ENCODE measurements around the gene RCAN1. TPM values are rescaled to one million over a fixed set of nuclear protein-coding genes. Genes with fewer than 3 reads are reported as not detected.

The RCAN1 gene
- total RNA-seq, 4 donors from 2014 or later: 20.5 to 50.3 (median 26.2) TPM

GRCh38 chr21:34520281-34520680 is 94.6 kb downstream of the RCAN1 start:
- peaks cover 0 to 40% (median 0%) of the 10 kb centered on the region in 4 donors for H3K4me1 ChIP-seq
- no peak overlapping the region for H3K4me3 ChIP-seq
- TF ChIP-seq POLR2A (IDR thresholded peaks at IDR 0.05): no peak
- TF ChIP-seq CTCF (IDR thresholded peaks at IDR 0.05): no peak
- H3K27ac ChIP-seq: peak overlapping the region in 2 of 4 donors; percentile 13 to 38
- no peaks in the 10 kb centered on the region for H3K27me3 ChIP-seq
- no peaks in the 10 kb centered on the region for H3K9me3 ChIP-seq
- DNase-seq: no peak
- H3K36me3 ChIP-seq: peaks cover 0 to 42% (median 0%) of the 10 kb centered on the region in 3 donors

GRCh38 chr21:34519694-34520093 is 95.2 kb downstream of the RCAN1 start:
- Histone ChIP-seq H3K27ac (peak overlapping the region in 1 of 4 donors; percentile 38), H3K27me3 (no peaks in the 10 kb centered on the region), H3K4me3 (no peak overlapping the region), H3K4me1 (peaks cover 0 to 36% (median 0%) of the 10 kb centered on the region in 4 donors), H3K9me3 (no peaks in the 10 kb centered on the region), H3K36me3 (peaks cover 0 to 42% (median 0%) of the 10 kb centered on the region in 3 donors)
- TF ChIP-seq POLR2A (IDR thresholded peaks at IDR 0.05): no peak
- TF ChIP-seq CTCF (IDR thresholded peaks at IDR 0.05): no peak
- DNase-seq: no peak

GRCh38 chr21:34519016-34519415 is 95.9 kb downstream of the RCAN1 start:
- H3K36me3 ChIP-seq: peaks cover 0 to 42% (median 0%) of the 10 kb centered on the region in 3 donors
- no peaks in the 10 kb centered on the region for H3K9me3 ChIP-seq
- no peak for TF ChIP-seq CTCF (IDR thresholded peaks at IDR 0.05)
- TF ChIP-seq POLR2A (IDR thresholded peaks at IDR 0.05): no peak
- peaks cover 0 to 30% (median 0%) of the 10 kb centered on the region in 4 donors for H3K4me1 ChIP-seq
- H3K27me3 ChIP-seq: no peaks in the 10 kb centered on the region
- no peak overlapping the region for H3K27ac ChIP-seq
- DNase-seq: no peak
- H3K4me3 ChIP-seq: no peak overlapping the region

- H3K36me3 ChIP-seq: peaks cover 0 to 42% (median 0%) of the 10 kb centered on the region in 3 donors
- TF ChIP-seq POLR2A (IDR thresholded peaks at IDR 0.05) (no peak), CTCF (IDR thresholded peaks at IDR 0.05) (no peak)
These were observed 96.6 kb downstream of the RCAN1 start for GRCh38 chr21:34518301-34518700.

GRCh38 chr21:34517491-34518245 is 97.2 kb downstream of the RCAN1 start:
- H3K4me3 ChIP-seq: no peak overlapping the region
- peak in 4 of 6 experiments; percentile 5 to 33 (median 31) for TF ChIP-seq CTCF (IDR thresholded peaks at IDR 0.05)
- no peak for TF ChIP-seq POLR2A (IDR thresholded peaks at IDR 0.05)
- peaks cover 0 to 17% (median 0%) of the 10 kb centered on the region in 4 donors for H3K4me1 ChIP-seq
- H3K9me3 ChIP-seq: no peaks in the 10 kb centered on the region
- peaks cover 0 to 42% (median 0%) of the 10 kb centered on the region in 3 donors for H3K36me3 ChIP-seq
- DNase-seq: no peak
- no peak overlapping the region for H3K27ac ChIP-seq
- no peaks in the 10 kb centered on the region for H3K27me3 ChIP-seq

More at GRCh38 chr21:34518301-34518700, 96.6 kb downstream of the RCAN1 start:
- peaks cover 0 to 23% (median 0%) of the 10 kb centered on the region in 4 donors for H3K4me1 ChIP-seq
- no peak for DNase-seq
- H3K27ac ChIP-seq: no peak overlapping the region
- no peaks in the 10 kb centered on the region for H3K9me3 ChIP-seq
- H3K27me3 ChIP-seq: no peaks in the 10 kb centered on the region
- H3K4me3 ChIP-seq: no peak overlapping the region
